Ovary (tissue), 9 donors: Measurements from ENCODE around the gene ZNRF1. TPM values are rescaled to one million over a fixed set of nuclear protein-coding genes. Genes with fewer than 3 reads are reported as not detected.

Experiments used
- DNase-seq, 5 donors: peaks; one replicate each; pipeline ENCODE4 v3.0.0-alpha.2; 2019 to 2020
- H3K27ac ChIP-seq, 2 donors: fragments of 200-600 bp; one replicate each; pipeline versions ENCODE4 v1.5.1 to v1.8.0; 2019 to 2022
- H3K27me3 ChIP-seq: fragments of 200-600 bp; one replicate; pipeline ENCODE4 v1.8.0; 2022
- H3K36me3 ChIP-seq: fragments of 200-600 bp; sonication (generic); one replicate; pipeline ENCODE4 v1.5.1; 2019
- H3K4me1 ChIP-seq: one replicate; pipeline ENCODE4 v1.8.1; 2013; ENCODE audit warnings: mild to moderate bottlenecking, moderate library complexity; ENCODE audit not compliant: insufficient read depth
- H3K4me3 ChIP-seq: fragments of 200-600 bp; sonication (generic); one replicate; pipeline ENCODE4 v1.5.1; 2017
- H3K9me3 ChIP-seq, 2 donors: fragments of 200-600 bp in 1 of 2; sonication (generic) in 1 of 2; one replicate each; pipeline versions ENCODE4 v1.5.1 to v1.8.1; 2013 to 2019; ENCODE audit warnings: mild to moderate bottlenecking in 1 of 2, moderate library complexity in 1 of 2
- CTCF ChIP-seq, 3 donors: fragments of 450-650 bp in 2 of 3; fragments of 200-600 bp in 1 of 3; IDR thresholded peaks; one replicate each; pipeline versions ENCODE4 v1.5.1 to v1.8.0; 2016 to 2022; ENCODE audit warnings: antibody characterized with exemption in 3 of 3, mild to moderate bottlenecking in 1 of 3
- EP300 ChIP-seq: sonication (generic); formaldehyde crosslinking; IDR thresholded peaks from one replicate; pipeline ENCODE4 v1.6.1; 2017; ENCODE audit warnings: antibody characterized with exemption
- POLR2A ChIP-seq: fragments of 450-650 bp; IDR thresholded peaks from one replicate; pipeline ENCODE4 v1.6.1; 2017; ENCODE audit warnings: antibody characterized with exemption, mild to moderate bottlenecking, moderate library complexity
- WGBS, 3 donors: extraction: QIAGEN DNeasy Blood & Tissue Kit in 1 of 3; methylation state at CpG; one replicate each; pipeline versions ENCODE4 v1.1.5 to v1.1.7; 2013 to 2017; 5-methylcytosine and 5-hydroxymethylcytosine counted together
- intact Hi-C, 4 donors: fragments of 100-400 bp; cut with DNase I; formaldehyde crosslinking; loops; one replicate each; pipeline versions ENCODE4 v1.11.0 to v1.15.1; 2022 to 2023
- polyA plus RNA-seq, 2 donors: library from polyadenylated mRNA; stranded (reverse); fragments of 200-250 nt in 1 of 2; fragments of 350-450 nt in 1 of 2; fragmentation: Illumina TruSeq in 1 of 2; extraction: RNeasy Lipid Tissue Mini Kit (QIAGEN cat#74804) in 1 of 2; gene quantifications; one replicate each; pipeline ENCODE4 v1.2.3, GENCODE V29; 2013 to 2014
- total RNA-seq, 7 donors: library from RNA; depleted of rRNA in 2 of 7; stranded (reverse); fragments of >200 nt in 2 of 7; fragmentation: NEBNext Ultra II Directional in 3 of 7; extraction: Animal tissue kit (Norgen Biotek cat#: 25700) in 3 of 7; gene quantifications; one replicate each; pipeline versions ENCODE4 v1.1.0 to v1.2.4, GENCODE V29; 2016 to 2023
- donor health status: DM: no; HTN: no; CAD: no; lungs with moderate emphysema.
- donor health status: DM: no; HTN: no; CAD: no.
- donor health status: Bipolar disorder and iron deficiency.
- donor health status: DM: yes; HTN: yes; CAD: no.
- donor health status: DM: no; HTN: no; CAD: no.
- donor health status: DM: yes; HTN: yes; CAD: no.

The ZNRF1 gene
- total and polyA plus RNA-seq, 9 donors, result 10.8 to 27.9 (median 24.3) TPM

DNA sequence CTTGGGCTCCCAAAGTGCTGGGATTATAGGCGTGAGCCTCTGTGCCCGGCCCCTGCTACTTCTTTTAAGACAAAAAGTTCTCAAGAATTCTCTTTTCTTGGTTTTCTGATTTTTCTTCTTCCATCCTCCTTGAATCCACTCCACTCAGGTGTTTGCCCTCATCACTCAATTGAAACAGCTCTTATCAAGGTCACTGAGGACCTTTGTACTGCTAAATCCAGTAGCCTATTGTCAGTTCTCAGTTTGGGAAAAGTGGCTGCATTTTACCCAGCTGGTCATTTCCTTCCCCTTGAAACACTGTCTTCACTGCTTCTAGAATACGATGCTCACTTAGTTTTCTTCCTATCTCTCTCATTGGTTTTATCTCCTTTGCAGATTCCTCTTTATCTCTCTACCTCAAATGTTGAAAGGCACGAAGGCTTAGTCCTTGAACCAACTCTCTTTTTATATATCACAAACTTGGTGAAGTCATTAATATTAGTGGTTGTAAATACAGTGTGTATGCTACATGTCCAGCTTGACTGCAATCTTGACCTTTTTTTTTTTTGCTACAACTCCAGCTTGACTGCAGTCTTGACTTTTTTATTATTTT lies 29.8 kb downstream of the ZNRF1 start:
- intact Hi-C loops, result no loop called here
- 69 to 73% (median 69%) methylated on average over 4 of the region's 4 CpGs for WGBS, 3 donors
- Histone ChIP-seq H3K27me3 (no peaks in the 10 kb centered on the region), H3K4me3 (no peak overlapping the region), H3K4me1 (peaks cover 6% of the 10 kb centered on the region), H3K27ac (no peak overlapping the region), H3K9me3 (no peaks in the 10 kb centered on the region), H3K36me3 (no peaks in the 10 kb centered on the region)
- TF ChIP-seq EP300, result no peak
- TF ChIP-seq POLR2A, result no peak
- no peak for TF ChIP-seq CTCF (IDR thresholded peaks at IDR 0.05)
- DNase-seq, result no peak

DNA sequence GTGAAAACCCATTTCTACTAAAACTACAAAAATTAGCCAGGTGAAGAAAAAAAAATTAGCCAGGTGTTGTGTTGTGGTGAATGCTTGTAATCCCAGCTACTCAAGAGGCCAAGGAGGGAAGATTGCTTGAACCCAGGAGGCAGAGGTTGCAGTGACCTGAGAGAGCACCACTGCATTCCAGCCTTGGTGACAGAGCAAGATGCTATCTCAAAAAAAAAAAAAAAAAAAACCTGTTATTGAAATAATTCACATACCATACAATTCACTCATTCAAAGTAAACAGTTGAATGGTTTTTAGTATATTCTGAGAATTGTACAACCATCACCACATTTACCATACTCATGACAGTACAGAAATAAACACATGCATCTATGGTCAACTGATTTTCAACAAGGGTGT lies 31.0 kb downstream of the ZNRF1 start:
- no peak for TF ChIP-seq POLR2A
- TF ChIP-seq CTCF (IDR thresholded peaks at IDR 0.05), result no peak
- TF ChIP-seq EP300, result no peak
- no peaks in the 10 kb centered on the region for H3K9me3 ChIP-seq
- H3K4me1 ChIP-seq, result peaks cover 6% of the 10 kb centered on the region
- no peak overlapping the region for H3K27ac ChIP-seq
- no peak overlapping the region for H3K4me3 ChIP-seq
- DNase-seq, result no peak
- no peaks in the 10 kb centered on the region for H3K36me3 ChIP-seq
- intact Hi-C loops, result no loop called here
- no peaks in the 10 kb centered on the region for H3K27me3 ChIP-seq

DNA sequence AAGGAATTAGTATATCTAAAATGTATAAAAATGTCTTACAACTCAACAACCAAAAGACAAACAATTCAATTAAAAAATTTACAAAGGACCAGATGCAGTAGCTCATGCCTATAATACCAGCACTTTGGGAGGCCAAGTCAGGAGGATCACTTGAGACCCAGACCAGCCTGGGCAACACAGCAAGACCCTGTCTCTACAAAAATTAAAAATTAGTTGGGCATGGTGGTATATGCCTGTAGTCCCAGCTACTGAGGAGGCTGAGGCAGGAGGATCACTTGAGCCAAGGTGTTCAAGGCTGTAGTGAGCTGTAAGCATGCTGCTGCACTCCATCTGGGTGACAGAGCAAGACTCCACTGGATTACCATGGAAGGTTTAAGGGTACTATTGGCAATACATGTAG lies 33.8 kb downstream of the ZNRF1 start:
- H3K9me3 ChIP-seq, result no peaks in the 10 kb centered on the region
- no peak for TF ChIP-seq CTCF (IDR thresholded peaks at IDR 0.05)
- no peak for TF ChIP-seq EP300
- no peak for TF ChIP-seq POLR2A
- no peak overlapping the region for H3K4me3 ChIP-seq
- H3K27ac ChIP-seq, result no peak overlapping the region
- no peaks in the 10 kb centered on the region for H3K4me1 ChIP-seq
- no peak for DNase-seq
- intact Hi-C loops, result no loop called here
- H3K36me3 ChIP-seq, result no peaks in the 10 kb centered on the region
- H3K27me3 ChIP-seq, result no peaks in the 10 kb centered on the region

- Histone ChIP-seq H3K27ac (no peak overlapping the region), H3K36me3 (no peaks in the 10 kb centered on the region), H3K4me3 (no peak overlapping the region), H3K9me3 (no peaks in the 10 kb centered on the region), H3K27me3 (no peaks in the 10 kb centered on the region), H3K4me1 (no peaks in the 10 kb centered on the region)
- no peak for DNase-seq
- TF ChIP-seq POLR2A, result no peak
- TF ChIP-seq CTCF (IDR thresholded peaks at IDR 0.05), result no peak
- no peak for TF ChIP-seq EP300
- WGBS, 3 donors, result 92 to 97% (median 95%) methylated on average over 9 of the region's 9 CpGs
- intact Hi-C loops, result no loop called here
These were observed 36.7 kb downstream of the ZNRF1 start for GRCh38 chr16:75035410-75035968.
